DMS 273 (cell line): ENCODE measurements around the gene STXBP6.

Experiments used
- DNase-seq: peaks from one replicate; lab custom pipeline; 2025; ENCODE audit not compliant: unreplicated experiment; lab: John Stamatoyannopoulos, UW

Gene STXBP6

DNA sequence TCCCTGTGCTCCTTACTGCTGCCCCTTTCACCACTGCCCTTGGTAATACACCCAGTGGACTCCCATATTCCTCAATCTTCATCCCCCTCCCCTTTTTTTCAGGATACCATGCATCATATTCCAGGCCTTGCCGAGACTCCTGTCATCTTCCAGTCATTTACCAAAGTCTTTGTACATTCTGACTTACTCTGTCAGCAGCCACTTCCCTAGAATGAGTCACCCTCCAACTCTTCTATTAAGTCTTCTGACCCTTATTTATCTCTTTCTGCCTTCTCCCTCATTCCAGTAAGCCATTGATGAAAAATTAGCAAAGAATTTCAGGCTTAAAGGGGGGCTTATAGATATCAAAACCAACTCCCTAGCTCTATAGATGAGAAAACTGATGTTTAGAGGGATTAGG, 128.0 kb downstream of the STXBP6 start:
- DNase-seq, result no peak

DNA sequence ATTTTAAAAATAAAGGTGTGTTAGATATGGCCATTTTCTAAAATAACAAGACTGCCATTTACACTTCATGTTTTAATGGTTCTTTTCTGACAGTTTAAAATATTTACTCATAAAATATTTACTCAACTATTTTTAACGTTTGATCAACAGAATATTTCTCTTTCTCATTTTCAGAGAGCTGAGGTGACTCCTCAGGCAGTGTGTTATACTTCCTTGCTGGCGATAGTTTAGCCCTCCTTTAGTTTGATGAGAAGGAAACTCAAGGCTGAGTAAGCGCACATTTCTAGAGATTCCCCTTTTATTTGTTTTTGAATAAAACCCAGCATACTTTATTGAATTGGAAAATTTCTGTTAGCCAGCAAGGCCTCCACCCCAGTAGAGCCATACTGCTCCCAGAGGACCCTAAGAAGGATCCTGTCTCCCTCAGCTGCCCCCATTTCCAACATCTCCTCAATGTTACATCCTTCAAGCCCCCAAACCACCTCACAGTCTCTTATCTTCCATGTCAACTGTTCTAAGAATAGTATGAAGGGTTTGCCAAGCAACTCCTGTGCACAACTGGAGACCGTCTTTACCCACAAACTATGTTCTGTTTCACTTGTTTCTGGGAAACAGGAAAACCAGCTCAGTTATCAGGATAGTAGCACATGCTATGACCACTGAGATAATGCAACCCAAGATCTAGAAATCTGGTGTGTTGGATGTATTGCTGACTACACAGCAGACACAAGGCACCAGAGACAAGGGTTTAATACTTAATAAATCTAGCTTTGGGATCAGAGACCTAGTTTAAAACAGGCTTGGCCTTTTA, 129.5 kb downstream of the STXBP6 start:
- DNase-seq, result no peak

DNA sequence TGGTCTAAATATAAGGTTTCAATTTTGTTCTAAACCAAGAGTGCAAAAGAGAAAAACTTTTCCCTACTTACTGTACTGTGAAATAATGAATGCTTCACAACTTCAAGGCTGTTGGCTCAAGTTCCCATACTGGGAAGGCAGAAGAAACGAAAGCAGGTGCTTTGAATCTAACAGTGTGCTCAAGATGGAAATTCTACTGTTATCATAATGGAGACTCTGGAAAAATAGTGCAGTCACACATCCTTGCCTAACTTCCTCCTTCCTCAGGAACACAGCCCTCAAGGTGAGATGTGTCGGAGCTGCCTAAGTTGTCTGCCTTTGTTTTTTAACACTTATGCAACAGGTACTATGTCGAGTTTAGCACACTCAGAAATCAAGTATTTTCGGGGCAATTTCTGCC, 131.1 kb downstream of the STXBP6 start:
- no peak for DNase-seq

DNA sequence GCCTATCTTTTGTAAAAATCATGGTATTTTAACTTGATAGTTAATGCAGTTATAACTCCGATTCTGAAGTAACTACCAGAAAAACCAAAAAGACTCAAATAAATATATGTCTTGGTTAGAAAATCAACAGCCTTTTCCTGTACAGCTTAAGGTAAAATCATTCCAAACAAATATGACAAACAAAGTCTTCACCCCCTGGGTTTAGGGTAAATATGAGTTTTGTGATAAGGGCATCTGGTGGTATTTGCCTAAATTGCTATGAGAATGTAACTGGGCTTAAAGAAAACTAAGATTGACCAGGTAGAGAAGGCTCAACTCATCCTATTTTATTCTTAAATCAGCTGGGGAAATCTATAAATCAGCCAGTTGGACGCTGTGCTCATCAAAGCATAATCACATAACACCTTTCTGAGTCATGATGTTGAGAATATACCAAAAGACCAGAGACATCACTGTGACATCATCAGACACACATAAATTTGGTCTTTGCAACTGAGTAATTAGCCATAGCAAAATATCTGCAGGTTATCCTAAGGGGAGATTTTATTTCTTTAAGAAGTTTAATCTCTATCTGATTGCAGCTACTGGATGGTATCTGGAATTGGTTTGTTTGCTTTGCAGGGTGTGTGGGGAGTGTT, 133.9 kb downstream of the STXBP6 start:
- DNase-seq, result no peak

DNA sequence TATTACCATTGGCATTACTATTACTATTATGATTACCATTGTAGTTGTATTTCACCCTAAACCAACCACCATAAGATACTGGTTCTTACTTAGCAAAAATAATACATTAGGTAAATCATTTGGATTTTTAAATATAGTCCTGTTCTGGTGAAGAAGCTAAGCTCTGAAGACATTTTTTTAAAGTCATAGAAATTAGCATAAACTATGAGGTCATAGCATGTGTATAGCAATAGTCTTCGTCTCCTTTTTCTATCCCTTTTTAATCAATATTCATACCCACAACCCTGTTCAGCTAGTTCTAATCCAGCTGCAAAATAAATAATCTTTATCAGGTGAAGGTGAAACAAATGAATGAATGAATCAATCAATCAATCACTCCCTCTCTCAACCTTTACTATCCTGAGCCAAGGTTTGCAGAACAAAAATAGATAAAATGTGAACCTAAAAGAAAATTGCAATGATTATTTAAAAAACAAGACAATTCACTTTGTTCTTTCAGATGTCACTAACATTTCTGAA, 134.5 kb downstream of the STXBP6 start:
- DNase-seq, result no peak

DNA sequence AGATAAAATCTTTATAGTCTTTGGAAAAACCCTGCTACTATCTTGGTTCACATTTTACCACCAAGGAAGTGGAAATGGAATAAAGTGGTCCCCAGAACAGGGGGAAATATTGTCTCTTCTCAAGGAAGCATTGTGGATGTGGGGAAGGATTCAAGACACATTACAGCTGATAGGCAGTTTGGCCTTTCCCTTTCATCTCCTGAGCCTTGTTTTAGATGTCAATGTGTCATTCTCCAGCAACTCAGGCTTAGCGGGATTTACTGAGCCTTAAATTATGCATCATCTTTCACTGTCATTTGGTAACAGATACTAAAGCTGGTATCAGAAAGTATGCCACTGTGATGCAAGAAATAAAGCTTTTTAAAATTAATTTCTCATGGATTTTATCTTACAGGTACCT, 136.2 kb downstream of the STXBP6 start:
- no peak for DNase-seq

DNA sequence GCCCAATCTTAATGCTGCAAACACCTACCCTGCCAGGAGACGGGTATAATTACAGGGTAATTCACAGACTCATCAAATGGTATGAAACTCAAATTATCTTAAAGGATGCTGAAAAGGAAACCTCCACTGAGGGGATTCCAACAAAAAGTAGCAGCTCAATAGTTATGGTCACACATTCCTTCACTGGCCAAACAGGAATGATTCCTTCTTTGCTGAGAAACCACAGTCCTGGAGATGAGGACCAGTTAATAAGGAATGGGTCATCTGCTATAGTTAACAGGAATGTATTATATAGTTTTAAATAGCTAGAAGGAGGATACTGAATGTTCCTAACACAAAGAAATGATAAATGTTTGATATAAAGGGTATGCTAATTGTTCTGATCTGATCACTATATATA, 136.9 kb downstream of the STXBP6 start:
- DNase-seq, result no peak

DNA sequence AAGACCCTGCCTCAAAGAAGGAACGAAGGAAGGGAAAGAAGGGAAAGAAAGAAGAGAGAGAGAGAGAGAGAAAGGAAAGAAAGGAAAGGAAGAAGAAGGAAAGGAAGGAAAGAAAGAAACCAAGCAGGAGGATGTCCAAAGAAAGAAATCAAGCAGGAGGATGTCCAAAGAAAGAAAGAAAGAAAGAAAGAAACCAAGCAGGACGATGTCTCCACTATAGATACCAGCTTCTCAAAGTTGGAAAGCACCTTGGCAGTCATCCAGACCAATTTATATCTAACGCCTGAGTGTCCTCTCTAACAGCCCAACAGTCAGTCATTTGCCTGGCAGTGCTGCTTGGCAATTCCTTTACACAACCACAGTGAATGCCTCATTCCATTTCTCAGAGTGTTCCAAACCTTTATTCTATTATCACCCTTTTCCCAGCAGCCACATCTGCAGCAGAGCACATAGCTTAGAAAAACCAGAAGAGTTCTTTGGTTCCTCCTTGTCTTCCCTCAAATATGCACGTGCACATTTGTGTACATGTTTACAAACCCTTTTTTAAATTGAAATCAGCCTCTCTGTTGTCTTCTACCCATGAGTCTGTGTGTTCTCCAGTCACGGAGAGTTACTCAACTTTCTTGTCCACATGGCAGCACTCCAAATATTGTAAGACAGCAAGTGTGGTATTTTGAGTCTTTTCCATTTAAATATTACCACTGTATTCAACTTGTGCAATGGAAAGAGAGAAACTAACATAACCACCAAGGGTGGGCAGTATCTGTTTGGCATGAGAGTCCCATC, 138.4 kb downstream of the STXBP6 start:
- peak; percentile 33 for DNase-seq

DNA sequence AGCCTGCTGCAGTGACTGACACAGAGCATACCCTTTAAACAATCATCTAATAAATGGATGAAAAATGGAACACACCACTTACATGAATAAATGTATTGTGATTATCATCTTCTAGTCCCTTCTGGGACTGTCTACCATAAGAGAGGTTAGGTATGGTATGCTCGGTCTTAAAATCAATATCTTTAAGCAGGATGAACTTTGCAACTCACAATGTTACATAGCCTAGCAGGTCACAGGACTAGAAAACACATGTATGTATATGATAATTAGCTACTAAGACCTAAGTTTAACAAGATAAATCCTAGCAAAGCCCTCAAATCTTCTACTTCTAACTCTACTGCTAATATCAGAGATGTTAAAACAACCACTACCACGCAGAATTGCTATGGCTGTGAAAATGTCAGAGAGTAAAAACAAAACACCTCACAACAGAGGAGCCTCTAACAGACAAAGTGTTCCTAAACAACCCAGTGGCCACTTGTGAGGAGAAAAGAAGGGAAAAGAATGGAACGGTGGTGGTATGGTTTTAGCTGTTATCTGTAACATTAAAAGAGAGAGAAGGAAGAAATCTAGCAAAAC, 139.4 kb downstream of the STXBP6 start:
- DNase-seq, result no peak

DNA sequence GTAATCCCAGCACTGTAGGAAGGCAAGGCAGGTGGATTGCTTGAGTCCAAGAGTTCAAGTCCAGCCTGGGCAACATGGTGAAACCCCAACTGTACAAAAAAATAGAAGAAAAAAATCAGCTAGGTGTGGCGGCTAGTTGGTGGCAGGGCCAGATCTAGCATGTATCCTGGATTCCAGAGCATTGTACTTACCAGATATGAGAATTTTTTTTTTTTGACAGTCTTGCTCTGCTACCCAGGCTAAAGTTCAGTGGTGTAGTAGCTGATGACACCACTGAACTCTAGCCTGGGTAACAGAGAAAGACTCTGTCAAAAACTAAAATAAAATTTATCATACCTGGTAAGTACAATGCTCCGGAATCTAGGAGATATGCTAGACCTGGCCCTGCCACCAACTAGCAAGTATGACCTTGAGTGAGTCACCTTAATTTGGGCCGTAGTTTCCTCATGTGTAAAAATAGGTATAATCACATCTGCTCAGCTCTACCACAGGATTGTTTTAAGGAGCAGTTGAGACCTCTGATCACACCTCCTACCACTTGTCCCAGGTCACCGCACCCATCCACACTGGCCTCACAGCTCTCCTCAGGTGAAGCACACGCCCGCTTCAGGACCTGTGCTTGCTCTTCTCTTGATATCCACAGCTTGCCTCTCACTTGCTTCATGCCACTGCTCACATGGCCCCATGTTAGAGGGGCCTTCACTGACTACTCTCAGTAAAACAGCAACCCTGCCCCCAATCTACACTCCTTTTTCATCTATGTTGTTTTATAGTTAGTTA, 140.2 kb downstream of the STXBP6 start:
- no peak for DNase-seq

DNA sequence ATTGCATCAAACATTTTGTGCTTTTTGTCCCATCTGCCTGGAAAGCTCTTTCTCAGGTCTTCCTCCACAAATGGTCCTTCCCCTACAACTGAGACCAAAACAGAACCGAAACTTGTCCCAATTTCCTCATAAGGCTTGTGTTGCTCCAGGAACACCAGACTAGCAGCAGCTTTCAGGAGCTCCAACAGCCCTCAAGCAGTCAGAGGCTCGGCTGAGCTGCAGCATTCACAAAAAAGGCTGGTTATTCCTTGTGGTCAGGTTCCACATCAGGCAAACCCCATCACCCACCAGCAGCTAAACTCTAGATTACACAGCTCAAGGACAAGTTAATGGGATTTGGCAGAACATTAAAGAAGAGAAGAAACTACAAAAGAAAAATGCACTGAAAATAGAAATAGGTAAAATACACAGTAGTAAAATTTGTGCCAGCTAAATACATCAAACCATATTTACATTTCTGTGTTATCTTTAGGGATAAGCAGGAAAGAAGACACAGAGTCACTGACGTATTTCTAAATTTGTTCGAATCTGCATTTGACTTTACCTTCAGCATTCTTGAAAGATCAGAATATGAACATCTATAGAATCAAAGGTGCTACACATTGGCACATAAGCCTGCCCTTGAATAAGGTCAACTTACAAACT, 141.2 kb downstream of the STXBP6 start:
- DNase-seq, result no peak

DNA sequence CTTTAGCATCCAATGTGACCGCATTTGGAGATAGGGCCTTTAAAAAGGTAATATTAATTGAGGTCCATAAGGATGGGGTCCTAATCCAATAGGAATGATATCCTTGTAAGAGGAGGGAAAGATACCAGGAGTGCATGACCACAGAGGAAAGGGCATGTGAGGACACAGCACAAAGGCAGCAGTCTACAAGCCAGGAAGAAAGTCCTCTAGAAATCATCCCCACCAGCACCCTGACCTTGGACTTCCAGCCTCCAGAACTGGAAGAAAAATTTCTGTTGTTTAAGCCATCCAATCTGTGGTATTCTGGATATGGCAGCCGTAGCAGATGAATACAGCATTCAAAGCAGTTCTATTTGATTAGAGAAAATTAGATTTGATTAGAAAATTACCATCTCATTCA, 145.4 kb downstream of the STXBP6 start:
- no peak for DNase-seq

DNA sequence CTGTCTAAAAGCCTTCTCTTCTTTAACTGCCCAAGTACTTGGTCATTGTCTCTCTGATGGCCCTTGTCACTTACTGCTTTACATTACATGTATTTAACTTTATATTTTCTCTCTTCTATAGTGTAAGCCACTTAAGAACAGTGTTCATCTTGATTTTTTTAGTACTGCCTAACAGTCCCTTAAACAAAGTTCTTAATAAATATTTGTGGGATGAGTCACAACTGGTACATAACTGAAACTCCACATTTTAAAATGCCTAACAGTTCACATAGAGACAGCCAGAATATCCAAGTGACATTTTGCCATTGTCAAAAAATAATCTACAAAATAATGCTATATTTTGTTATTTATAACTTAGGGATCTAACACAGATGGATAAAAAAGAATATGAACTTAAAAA, 146.6 kb downstream of the STXBP6 start:
- no peak for DNase-seq

DNA sequence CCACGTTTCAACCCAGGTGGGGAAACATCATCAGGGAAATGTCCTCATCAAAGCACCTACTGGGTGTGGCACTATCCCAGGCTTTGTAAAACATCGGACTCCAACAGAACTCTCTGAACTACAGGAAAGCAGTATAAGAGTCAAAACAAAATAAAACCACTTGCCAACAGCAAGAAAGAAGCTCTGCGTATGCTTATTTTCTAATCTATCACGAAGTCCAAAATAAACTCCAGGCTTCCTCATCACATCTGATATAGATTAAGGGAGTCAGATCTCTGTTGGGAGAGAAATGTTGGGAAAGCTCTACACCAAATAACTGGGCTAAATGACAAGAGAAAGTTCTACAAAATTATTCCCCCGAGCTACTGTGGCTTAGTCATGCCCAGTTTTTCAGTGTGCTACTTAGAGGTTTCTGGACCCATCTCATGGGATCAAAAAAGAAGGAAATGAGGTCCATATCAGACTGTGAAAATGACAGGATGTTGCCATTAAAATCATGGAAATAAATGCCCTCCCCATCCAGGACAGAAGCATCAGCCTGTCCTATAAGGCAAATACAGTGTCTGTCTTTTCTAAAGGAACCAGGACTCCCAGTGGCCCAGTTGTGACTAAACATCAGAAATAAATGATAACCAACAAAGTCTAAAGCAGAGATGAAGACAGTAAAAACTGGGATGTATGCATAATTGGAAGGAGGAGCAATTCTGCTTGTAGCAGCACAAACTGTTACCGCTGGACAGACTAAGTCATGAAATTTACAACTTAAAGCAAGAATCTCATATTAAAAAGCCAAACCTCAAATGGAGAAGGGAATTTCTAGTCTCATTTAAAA, 149.5 kb downstream of the STXBP6 start:
- DNase-seq, result no peak

DNA sequence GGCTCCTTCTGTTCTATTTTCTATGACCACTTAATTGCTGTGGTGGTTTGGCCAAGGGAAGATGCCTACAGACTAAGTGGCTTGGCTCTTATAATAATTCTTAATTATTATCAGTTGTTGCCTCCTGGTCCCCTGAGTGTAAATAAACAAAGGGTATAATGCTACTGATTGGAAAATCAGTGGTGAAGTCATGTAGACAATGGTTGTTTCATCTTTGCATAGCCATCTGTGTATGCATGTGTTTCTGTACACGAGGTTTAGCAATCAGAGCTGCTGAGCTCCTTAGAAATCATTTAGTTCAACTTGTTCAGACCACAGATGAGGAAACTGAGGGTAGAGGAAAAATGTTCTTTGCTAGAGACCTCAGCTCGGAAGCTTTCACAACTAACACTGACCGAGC, 152.2 kb downstream of the STXBP6 start:
- no peak for DNase-seq

DNA sequence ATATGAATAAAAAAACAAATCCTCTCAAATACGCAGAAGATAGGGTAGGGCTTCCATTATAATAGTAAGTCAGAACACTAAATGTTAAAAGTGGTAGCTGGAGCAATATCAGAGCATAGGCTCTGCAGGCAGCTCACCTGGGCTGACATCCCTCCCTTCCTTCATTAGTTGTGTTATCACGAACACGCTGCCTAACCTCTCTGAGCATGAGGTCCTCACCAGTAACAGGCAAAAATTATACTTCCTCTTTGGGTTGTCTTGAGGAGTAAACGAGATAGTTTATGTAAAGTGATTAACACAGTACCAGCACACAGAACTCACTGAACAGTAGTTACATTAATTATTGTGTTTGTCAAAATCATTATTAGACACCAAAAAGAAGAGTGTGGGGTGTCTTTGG, 154.3 kb downstream of the STXBP6 start:
- no peak for DNase-seq

DNA sequence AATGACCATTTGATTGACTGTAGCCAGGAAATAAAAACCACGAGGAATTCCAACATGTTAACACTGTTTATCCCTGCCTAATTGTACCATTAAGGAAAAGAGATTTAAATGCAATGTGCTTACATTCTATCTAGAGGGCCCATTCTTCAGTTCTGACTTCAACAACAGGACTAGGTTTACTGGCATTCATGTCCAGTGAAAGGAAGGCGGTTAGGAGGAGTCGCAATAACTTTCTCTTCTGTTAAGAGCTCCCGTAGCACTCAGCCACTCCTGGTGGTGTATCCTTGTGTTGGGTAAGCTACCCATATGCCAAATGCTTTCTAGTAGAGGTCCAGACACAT, 154.7 kb downstream of the STXBP6 start:
- DNase-seq, result no peak

DNA sequence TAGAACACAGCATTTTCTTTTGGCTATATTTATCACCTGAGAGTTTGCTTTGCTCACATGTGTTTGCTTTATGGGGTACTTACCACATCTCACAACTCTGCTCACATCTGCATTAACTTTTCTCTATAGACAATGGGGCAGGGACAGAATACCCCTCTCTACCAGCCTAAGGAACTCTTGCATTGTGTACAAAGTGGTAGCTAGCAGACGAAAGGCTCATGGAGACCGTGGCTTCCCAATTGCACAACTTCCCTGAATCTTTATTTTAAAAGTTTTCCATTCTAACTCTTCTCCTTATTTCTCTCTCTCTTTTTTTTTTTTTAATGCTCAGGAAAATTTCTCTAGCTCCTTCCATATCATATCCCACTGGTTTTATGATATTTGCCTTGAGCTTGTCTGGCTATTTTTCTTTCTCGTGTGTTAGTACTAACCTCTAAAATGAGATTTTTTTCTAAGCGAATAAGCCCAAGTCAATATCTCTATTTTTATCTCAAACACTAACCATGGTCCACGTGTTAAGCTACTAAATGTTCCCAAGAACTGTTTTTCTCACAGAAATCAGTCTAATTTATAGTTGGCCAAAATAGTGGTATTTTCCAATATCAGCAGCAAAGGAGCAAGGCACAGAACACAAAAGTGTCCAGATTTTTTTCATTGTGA, 155.2 kb downstream of the STXBP6 start:
- DNase-seq, result no peak

DNA sequence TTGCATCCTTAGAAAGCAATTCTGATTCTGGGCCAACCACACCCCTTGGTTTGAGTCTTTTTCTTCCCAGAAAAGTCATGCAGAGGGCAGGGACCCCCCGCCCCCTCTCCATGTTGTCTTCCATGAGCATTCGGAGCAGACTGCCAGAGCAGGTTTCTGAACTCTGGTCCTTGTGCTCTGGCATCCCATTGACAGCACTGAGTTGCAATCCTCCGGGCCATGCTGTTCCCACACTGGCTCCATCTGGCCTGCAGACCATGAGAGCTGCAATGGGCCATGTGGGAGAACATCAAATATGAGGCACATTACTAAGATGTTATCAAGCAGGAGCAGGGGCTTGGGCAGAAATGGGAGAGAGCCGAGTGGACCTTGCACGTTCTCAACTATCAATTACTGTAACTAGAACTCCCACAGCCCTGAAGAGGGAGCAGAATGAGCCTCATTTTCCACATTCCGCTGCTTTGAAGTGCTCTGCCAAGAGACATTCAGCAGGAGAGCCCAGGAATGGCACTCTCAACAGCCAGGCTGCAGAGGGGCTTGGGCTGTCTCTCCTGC, 157.4 kb downstream of the STXBP6 start:
- DNase-seq, result peak; percentile 14
